Mucosa of gallbladder (tissue), 1 donor: ENCODE measurements around the gene TDRD1. TPM values are rescaled to one million over a fixed set of nuclear protein-coding genes. Genes with fewer than 3 reads are reported as not detected.

Experiments used
- DNase-seq: peaks from one replicate; pipeline ENCODE4 v3.0.0-alpha.2; 2020; ENCODE audit warnings: low spot score
- total RNA-seq: library from RNA; stranded (reverse); gene quantifications from one replicate; pipeline ENCODE4 v1.2.1, GENCODE V29; 2021
- donor health status: DM: no; HTN: no; CAD: no.

Gene TDRD1
- total RNA-seq, 1 donor from 2014 or later: 2.0 TPM

DNA sequence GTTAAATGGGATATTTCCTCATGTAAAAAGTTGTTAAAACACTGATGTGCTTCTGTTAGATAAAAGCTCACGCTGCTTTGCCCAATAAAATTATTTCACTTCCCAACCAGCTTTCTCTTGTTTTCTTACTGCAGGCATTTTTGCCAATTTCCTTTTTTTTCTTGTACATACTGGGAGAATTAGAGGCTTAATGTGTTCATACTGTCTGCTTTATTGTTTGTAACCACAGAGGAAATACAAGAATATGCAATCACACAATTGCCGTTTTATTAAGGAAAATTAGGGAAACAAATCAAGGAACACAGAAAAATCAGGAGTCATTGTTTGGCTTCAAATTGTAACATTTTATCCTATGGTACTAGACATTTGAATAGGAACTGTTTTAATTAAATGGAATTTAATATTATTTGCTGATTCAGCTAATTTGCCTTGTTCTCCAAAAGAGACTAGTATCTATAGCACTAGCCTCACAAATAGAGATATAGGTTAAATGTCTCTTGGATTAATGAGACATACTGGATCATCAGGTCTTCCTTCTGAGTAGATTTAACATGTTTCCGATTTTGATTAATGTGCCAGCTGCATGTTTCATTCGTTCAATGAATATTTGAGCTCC is 53.5 kb downstream of the TDRD1 start:
- DNase-seq: no peak

DNA sequence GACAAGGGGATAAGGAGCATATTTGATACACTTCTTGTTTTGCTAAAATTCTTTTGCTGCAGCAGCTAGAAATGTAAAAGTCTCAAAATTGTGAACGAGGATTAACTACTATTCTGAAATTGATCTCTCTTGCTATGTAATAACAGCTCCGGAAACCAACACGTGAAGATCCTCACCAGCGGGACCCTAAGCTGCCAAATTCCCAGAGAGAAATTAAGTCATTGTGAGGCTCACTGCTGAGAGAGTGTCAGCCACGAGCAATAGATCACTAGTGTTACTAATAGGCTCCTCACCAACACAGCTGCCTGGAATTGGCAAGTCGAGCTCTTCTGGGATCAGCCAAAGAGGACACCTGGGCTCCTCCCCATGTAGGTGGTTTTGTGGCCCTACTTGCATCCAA is 54.3 kb downstream of the TDRD1 start:
- no peak for DNase-seq

DNA sequence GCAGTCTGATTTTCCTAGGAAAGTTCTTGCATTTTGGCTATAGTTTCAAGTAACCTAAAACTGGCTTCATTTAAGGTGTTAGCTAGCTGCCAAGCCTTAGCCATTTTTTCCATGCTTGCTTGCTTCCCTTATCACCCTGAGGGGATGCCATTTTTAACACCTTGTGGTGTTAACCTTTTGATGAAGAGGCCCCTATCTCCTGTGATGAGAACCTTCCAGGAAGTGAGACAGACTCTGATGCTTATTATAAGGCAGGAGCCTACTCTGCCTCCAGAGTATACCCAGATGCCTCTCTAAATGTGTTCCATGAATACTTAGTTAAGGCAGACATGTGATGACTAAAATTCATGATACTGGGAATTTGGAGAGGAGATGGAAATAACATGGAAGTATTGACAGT is 55.0 kb downstream of the TDRD1 start:
- DNase-seq: no peak

GRCh38 chr10:114239117-114239993 is 60.2 kb downstream of the TDRD1 start, which contains the start of gene VWA2:
Gene VWA2 (plus strand): TSS chr10:114239254. CDS start chr10:114248714, 9,460 bp downstream.
- no peak for DNase-seq

DNA sequence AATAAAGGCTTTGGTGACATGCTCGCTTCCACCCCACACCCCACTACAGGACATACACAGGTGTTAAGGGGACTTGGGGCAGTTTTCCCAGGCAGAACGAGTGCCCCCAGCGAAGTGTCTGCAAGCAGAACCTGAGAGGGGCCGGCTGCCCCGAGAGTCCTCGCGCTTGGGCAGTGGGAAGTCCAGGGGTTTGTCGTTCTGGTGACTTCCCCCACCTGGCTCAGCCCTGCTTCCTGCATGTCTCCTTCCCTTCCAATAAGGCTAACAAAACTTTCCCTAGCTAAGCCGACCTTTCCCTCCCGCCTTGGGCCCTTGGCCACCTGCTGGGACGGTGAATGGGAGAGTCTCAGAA is 60.8 kb downstream of the TDRD1 start:
- no peak for DNase-seq

DNA sequence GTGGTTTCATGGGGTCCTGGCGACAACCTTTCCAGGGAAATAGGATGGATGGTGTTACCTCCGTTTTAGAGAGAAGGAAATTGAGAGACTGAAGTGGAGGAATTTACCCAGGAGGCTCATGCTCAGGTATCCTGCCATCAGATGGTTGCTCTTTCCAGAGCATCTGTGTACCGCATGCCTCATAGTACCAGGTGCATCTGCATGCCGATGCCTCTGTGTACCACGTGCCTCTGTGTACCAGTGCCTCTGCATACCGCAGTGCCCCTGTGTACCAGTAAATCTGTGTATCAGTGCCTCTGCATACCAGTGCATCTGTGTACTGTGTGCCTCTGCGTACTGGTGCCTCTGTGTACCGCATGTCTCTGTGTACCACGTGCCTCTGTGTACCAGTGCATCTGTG is 63.1 kb downstream of the TDRD1 start:
- DNase-seq: no peak

DNA sequence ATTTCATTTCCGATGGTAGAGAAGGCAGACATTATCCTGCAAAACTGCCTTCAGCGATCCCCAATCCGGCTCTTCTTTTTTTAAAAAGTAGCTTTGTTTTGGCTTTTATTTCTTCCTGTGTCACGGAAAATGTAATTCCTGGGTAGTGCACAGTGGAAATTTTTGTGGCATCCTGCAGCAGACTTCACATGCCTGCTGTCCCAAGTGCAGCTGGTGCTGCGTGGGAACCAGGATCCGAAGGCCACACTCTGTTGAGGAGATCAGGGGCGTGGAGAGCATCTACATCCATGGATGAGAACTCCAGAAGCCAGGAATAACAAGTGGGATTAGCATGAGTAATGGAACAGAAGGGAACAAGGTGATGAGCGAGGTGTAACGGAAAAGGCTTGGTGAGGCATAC is 64.5 kb downstream of the TDRD1 start:
- DNase-seq: no peak

GRCh38 chr10:114244126-114244525 is 65.0 kb downstream of the TDRD1 start:
- DNase-seq: no peak

DNA sequence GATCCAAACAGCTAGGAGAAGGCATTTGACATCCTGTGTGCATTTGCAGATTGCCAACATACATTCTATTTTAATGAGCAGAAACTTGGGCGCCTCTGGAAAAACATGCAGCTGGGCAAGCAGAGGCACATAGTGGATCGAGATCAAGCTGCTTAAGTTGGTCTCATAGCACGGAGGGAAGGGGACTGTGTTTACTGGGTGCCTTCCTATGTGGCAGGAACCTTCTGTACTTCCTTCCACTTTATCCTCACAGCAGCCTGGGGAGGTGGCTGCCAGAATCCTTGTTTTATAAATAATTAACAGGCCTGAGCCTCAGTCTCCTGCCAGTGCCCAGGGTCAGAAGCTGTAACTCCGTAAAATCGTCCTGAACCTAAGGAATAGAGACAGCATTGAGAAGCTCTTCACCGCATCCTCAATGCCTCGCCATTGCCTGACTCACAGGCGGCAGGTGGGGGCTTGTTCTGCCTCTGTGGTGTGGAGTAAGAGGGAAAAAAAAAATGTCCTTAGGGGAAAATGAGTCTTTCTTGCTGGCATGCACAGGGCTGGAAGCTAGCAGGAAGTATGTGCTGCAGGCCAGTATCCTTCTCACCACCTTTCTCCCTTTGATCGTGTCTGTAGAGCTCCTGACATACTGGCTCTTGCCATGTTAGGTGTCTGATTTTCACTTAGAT is 66.1 kb downstream of the TDRD1 start:
- peak; percentile 34 for DNase-seq

GRCh38 chr10:114246679-114247305 is 67.6 kb downstream of the TDRD1 start:
- DNase-seq: peak; percentile 48

DNA sequence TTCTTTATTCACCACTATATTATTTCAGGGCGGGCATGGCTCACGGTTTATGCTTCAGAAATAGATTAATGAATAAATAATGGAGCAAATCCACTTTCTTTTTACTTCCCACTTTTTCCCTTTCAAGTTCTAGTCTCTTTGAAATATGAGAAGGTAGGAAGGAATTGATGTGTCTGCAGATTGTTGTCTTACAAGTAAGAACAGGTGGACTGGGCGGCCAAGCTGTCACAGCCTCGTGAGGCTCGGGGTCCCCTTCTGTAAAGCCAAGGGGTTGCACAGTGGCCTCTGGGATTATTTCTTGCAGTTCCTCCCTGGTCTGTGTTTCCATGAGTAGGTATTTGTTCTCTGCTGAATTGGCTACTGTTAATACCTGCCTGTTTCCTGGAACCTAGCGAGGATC is 71.1 kb downstream of the TDRD1 start:
- no peak for DNase-seq

GRCh38 chr10:114250716-114251115 is 71.6 kb downstream of the TDRD1 start:
- no peak for DNase-seq

DNA sequence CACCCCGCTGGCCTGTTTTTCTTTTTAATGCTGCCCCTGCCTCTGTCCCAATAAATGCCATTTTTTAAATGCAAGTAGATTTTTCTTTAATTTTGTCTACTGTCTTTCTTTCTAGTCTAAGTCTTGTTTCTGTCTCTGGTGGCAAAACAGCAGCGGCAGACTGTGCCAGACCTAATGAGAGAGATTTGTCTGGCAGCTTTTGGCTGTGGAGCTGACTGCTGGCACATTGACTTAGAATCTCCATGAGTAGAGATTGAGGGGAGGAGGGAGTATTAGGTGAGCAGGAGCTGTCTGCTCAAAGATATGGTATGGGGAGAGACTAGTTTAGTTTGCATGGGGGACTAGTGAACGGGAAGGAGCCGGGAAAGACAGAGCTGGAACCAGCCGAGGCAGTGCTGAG is 72.9 kb downstream of the TDRD1 start:
- DNase-seq: no peak

GRCh38 chr10:114252883-114253282 is 73.7 kb downstream of the TDRD1 start:
- DNase-seq: no peak

DNA sequence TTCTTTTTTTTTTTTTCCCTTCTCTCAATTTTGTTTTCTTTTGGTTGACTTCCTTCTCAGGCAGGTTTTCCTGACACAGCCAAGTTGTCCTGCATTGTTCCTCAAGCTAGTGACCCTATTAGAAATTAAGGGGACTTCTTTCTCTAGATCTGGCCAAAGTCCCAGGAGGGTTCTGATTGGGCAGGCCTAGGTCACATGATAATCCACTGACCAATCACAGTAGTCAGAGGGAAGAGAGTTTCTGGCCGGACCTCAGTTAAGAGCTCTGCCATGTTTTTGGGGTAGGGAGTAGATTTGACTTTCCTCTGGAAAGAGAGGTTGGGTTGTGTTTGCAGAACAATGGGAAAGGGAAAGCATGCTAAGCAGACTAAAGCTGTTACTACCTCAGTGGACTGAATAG is 76.1 kb downstream of the TDRD1 start:
- DNase-seq: no peak

- no peak for DNase-seq
These were observed 77.0 kb downstream of the TDRD1 start for GRCh38 chr10:114256008-114256765.

- DNase-seq: no peak
These were observed 77.7 kb downstream of the TDRD1 start for GRCh38 chr10:114256822-114257221.

DNA sequence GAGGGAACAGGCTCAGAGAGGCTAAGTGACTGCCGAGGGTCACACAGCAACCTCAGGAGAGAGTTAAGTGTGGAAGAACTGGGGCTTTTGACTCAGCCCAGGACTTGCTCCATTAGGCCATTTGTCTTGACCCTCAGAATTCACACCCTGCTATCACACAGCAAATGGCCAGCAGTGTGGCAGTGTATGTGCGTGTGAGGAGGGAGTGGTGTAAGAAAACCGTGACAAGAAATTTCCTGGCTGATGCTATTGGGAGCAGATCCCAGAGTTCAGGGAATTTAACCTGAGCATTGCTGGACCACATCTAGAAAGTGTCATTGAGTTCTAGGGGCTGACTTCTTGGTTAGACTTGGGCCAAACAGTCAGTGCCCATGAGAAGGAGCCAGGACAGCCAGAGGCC is 78.3 kb downstream of the TDRD1 start:
- DNase-seq: no peak

- DNase-seq: no peak
These were observed 79.2 kb downstream of the TDRD1 start for GRCh38 chr10:114258274-114258840.

DNA sequence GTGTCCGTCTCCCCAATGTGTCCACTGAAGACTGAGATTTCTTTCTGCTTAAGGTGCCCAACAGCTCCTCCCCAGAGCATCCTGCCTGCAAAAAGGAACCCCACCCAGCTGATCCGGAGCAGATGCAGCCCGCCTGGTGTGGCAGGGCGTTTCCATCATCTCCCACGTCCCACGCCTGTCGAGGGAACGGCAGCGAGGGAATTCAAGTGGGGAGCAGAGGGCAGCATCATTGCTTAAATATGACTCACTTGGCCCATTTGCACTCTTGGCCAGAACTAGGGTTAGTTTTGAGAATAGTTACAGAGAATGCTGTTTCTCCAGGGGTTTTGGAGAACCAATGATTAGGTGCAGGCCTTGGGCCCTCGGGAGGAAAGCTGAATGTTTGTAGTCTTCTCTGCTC is 80.7 kb downstream of the TDRD1 start:
- no peak for DNase-seq

DNA sequence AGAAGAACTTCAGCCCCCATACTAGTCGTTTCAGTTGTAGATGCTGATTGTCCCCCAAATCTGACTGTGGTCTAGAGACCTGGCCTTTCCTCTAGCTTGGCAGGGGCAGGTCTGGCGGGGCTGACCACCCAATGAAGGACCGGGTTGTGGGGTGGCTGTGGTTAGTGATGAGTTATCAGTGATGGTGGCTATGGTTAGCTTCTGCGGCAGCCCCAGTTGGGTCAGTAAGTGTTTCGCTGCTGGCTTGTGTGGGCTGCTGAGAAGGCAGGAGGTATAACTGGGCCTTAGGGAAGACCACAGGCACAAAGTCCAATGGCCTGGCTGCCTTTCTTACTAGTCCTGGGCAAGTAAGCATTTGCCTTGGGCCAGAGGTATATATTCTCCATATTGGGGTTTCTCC is 81.2 kb downstream of the TDRD1 start:
- no peak for DNase-seq
